Loucy (cell line): Measurements from ENCODE around the gene RNF26.

Experiments
- H2AFZ ChIP-seq: fragments of 200-600 bp; sonication (generic); 2 replicates; pipeline ENCODE4 v1.6.0; 2016; ENCODE audit warnings: antibody characterized with exemption, mild to moderate bottlenecking, low read length, moderate library complexity
- H3F3A ChIP-seq: fragments of 200-600 bp; 2 replicates; pipeline ENCODE4 v1.6.0; 2016; ENCODE audit warnings: antibody characterized with exemption, low read depth, mild to moderate bottlenecking
- H3K27me3 ChIP-seq: fragments of 200-600 bp; sonication (generic); 2 replicates; pipeline ENCODE4 v1.6.1; 2014; ENCODE audit warnings: low read length, mild to moderate bottlenecking; ENCODE audit not compliant: insufficient read depth, poor library complexity, severe bottlenecking
- H3K36me3 ChIP-seq: fragments of 200-600 bp; sonication (generic); 2 replicates; pipeline ENCODE4 v1.6.1; 2016; ENCODE audit warnings: low read length; ENCODE audit not compliant: insufficient read depth
- H3K4me1 ChIP-seq: fragments of 200-600 bp; sonication (generic); 2 replicates; pipeline ENCODE4 v1.5.1; 2014; ENCODE audit warnings: low read length, mild to moderate bottlenecking; ENCODE audit not compliant: insufficient read depth, poor library complexity, severe bottlenecking
- H3K4me2 ChIP-seq: fragments of 200-600 bp; sonication (generic); 2 replicates; pipeline ENCODE4 v1.6.0; 2014; ENCODE audit warnings: antibody characterized with exemption, low read length, low read depth, mild to moderate bottlenecking; ENCODE audit not compliant: poor library complexity, severe bottlenecking
- H3K4me3 ChIP-seq: fragments of 200-600 bp; sonication (generic); 2 replicates; pipeline ENCODE4 v1.5.1; 2014; ENCODE audit warnings: low read length, mild to moderate bottlenecking, mixed read lengths; ENCODE audit not compliant: poor library complexity, severe bottlenecking
- H3K79me2 ChIP-seq: fragments of 200-600 bp; sonication (generic); 2 replicates; pipeline ENCODE4 v1.6.1; 2014; ENCODE audit warnings: low read length; ENCODE audit not compliant: insufficient read depth
- H3K9ac ChIP-seq: fragments of 200-600 bp; sonication (generic); 2 replicates; pipeline ENCODE4 v1.6.0; 2014; ENCODE audit warnings: mild to moderate bottlenecking, low read depth, low read length, moderate library complexity; ENCODE audit not compliant: poor library complexity, severe bottlenecking
- H3K9me2 ChIP-seq: fragments of 200-600 bp; sonication (generic); replicated peaks from 2 replicates; pipeline ENCODE4 v1.6.1; 2016; ENCODE audit warnings: low read depth, low read length, mixed read lengths
- H3K9me3 ChIP-seq: fragments of 200-600 bp; sonication (generic); 2 replicates; pipeline ENCODE4 v1.6.1; 2014; ENCODE audit warnings: mild to moderate bottlenecking, antibody characterized with exemption, low read length, low read depth; ENCODE audit not compliant: insufficient read depth
- H4K20me1 ChIP-seq: fragments of 200-600 bp; sonication (generic); 2 replicates; pipeline ENCODE4 v1.6.0; 2014; ENCODE audit warnings: antibody characterized with exemption, low read length, mild to moderate bottlenecking; ENCODE audit not compliant: insufficient read depth, poor library complexity, severe bottlenecking
- EZH2phosphoT487 ChIP-seq: fragments of 200-600 bp; IDR thresholded peaks from 2 replicates; pipeline ENCODE4 v1.6.1; 2018; ENCODE audit warnings: antibody characterized with exemption, mild to moderate bottlenecking, moderate library complexity, borderline replicate concordance
- TF ChIP-seq, protein P1 (sequence below): fragments of 200-600 bp; sonication (generic); conservative IDR thresholded peaks from 2 replicates; pipeline ENCODE4 v1.5.1; 2014; ENCODE audit warnings: mild to moderate bottlenecking, antibody characterized with exemption, low read length

RNF26 gene

DNA sequence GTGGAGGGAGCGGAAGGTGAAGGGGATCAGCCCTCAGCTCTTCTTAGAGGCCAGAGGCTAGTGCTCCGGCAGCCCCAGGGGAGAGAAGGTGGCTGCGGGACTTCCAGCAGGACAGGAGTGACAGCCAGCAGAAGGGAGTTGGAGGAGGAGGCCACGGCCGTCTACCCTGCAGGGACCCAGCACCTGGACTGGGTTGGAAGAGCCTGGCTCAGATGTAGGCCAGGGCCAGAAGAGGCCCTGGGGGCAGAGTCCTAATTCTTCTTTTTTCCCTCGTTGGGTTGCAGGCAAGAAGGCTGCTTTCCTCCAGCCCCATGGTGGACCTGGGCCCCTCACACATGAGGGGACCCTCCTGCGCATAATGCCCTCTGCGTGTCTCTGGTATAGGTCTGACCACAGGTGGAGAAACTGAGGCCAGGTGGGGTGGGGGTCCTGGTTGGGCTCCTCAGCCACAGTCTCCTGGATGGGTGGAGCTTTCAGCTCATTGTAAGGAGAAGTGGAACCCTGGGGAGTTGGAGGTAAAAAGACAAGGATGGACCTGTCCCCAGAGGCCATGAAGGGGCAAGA lies 15.1 kb upstream of the RNF26 start:
- Histone ChIP-seq H3K4me2 (peak overlapping the region; percentile 11), H2AFZ (no peak overlapping the region), H3K9me2 (no peaks in the 10 kb centered on the region), H3K27me3 (peaks cover 6% of the 10 kb centered on the region), H3K4me1 (peaks cover 15% of the 10 kb centered on the region), H3K9me3 (no peaks in the 10 kb centered on the region), H3K4me3 (no peak overlapping the region), H3K9ac (no peak overlapping the region), H3K36me3 (no peaks in the 10 kb centered on the region), H3F3A (no peaks in the 10 kb centered on the region), H4K20me1 (no peaks in the 10 kb centered on the region), H3K79me2 (no peaks in the 10 kb centered on the region)
- TF ChIP-seq, protein P1, sequence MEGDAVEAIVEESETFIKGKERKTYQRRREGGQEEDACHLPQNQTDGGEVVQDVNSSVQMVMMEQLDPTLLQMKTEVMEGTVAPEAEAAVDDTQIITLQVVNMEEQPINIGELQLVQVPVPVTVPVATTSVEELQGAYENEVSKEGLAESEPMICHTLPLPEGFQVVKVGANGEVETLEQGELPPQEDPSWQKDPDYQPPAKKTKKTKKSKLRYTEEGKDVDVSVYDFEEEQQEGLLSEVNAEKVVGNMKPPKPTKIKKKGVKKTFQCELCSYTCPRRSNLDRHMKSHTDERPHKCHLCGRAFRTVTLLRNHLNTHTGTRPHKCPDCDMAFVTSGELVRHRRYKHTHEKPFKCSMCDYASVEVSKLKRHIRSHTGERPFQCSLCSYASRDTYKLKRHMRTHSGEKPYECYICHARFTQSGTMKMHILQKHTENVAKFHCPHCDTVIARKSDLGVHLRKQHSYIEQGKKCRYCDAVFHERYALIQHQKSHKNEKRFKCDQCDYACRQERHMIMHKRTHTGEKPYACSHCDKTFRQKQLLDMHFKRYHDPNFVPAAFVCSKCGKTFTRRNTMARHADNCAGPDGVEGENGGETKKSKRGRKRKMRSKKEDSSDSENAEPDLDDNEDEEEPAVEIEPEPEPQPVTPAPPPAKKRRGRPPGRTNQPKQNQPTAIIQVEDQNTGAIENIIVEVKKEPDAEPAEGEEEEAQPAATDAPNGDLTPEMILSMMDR = no peak
- no peak for TF ChIP-seq EZH2phosphoT487

DNA sequence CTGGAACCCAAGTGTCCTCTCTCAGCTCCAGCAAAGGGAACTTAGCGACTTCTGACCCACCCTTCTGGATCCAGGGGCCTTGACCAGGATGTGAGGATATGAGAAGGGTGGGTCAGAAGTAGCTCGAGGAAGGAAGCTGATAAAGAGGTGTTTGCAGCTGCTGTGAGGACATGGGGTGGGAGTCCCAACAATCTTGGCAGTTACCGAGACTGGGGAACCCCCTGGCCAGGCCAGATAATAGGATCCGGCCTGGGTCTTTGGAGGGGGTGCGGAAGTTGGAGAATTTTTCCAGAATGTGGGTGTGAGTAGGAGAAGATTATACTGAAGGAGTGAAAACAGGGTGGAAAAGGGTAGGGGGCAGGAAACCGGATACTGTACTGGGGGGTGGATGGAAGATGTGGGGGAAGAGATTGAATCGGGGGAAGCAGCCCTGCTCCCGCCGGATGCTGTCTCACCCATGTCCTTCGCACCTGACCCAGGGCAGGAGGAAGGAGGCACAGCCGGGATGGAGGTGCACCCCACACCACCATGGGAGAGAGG lies 14.6 kb upstream of the RNF26 start:
- Histone ChIP-seq H3K9me2 (no peaks in the 10 kb centered on the region), H3K79me2 (no peaks in the 10 kb centered on the region), H3K27me3 (peaks cover 6% of the 10 kb centered on the region), H3K36me3 (no peaks in the 10 kb centered on the region), H3K4me2 (peak overlapping the region; percentile 11), H3K9me3 (no peaks in the 10 kb centered on the region), H3K4me1 (peaks cover 15% of the 10 kb centered on the region), H3F3A (no peaks in the 10 kb centered on the region), H4K20me1 (no peaks in the 10 kb centered on the region), H3K9ac (peak overlapping the region; percentile 84), H3K4me3 (peak overlapping the region; percentile 85), H2AFZ (no peak overlapping the region)
- TF ChIP-seq, protein P1 = no peak
- TF ChIP-seq EZH2phosphoT487 = no peak

DNA sequence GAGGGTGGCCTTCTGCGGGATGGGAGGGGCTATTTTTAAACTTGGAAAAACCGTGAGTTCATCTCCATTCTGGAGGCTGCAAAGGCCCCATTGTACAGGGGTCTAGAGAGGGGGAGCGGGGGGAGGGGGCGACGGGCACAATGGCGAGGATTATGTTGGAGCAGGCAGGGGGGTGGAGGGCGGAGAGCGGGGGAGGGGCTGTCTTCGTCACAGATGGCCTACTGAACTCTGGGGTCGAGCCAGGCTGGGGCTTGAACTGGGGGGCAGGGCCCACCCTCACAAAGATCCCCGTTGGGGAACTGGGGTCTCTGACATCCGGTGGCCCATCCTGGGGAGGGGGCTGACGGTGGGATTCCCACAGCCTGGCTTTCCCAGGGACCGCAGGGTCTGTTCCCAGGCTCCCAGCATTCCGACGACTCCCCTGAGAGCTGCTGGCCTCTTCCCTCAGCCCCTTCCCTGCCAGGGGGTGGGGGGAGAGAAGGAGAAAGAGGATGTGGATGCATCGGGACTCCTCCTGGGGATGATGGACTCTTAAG lies 14.0 kb upstream of the RNF26 start:
- H3K9ac ChIP-seq = peak overlapping the region; percentile 84

More for the DNA sequence above, 14.0 kb upstream of the RNF26 start:
- Histone ChIP-seq H3F3A (no peaks in the 10 kb centered on the region), H3K79me2 (no peaks in the 10 kb centered on the region), H3K9me3 (no peaks in the 10 kb centered on the region), H2AFZ (peak overlapping the region; percentile 99), H3K9me2 (no peaks in the 10 kb centered on the region), H3K36me3 (no peaks in the 10 kb centered on the region), H3K4me2 (peak overlapping the region; percentile 94), H3K4me1 (peaks cover 15% of the 10 kb centered on the region), H3K4me3 (peak overlapping the region; percentile 85), H3K27me3 (peaks cover 6% of the 10 kb centered on the region), H4K20me1 (no peaks in the 10 kb centered on the region)
- TF ChIP-seq, protein P1 = no peak
- TF ChIP-seq EZH2phosphoT487 = no peak
